ENCODE results near the gene NKG7.

DNA sequence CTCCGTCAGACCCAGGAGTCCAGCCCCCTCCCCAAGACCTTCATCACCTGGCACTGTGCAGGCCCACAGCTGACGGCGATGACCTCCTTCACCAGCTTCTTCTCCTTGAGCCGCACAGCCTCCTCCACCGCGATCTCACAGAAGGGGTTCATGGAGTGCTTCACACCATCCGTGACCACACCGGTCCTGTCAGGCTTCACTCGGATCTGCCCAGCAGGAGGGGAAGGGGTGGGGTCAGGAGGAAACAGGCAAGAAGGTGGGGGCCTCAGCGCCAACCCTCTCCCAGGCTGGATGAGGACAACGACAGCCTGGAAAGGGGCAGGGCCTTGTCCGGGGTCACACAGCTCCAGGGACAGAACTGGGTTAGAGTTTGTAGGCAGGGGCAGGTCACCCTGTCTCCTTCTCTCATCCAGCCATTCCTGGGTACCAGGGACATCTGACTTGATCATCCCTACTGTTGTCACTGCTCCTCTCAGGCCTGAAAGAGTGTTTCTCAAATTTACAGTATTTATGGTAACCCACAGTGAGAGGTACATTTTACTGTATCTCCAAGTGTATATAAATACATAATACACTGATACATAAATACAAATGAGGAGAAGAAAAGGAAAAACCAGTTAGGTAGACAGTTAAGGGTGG is 18.2 kb downstream of the NKG7 start:
- TF ChIP-seq POLR2A (IDR thresholded peaks at IDR 0.05; ENCODE audit: low read length) (no peak), GATA1 (IDR thresholded peaks at IDR 0.05; ENCODE audit: low read depth, low read length) (no peak)
